SK-N-MC (cell line): ENCODE measurements around the gene NEDD9.

ENCODE experiments used
- EZH2 ChIP-seq: fragments of 200-600 bp; sonication (generic); IDR thresholded peaks from one replicate; pipeline ENCODE4 v1.6.1; 2017; ENCODE audit warnings: antibody characterized with exemption
- POLR2AphosphoS5 ChIP-seq: IDR thresholded peaks from 2 replicates; pipeline ENCODE4 v1.6.1; 2012; ENCODE audit warnings: mild to moderate bottlenecking, low read depth, low read length, borderline replicate concordance

- no peak for TF ChIP-seq POLR2AphosphoS5
- no peak for TF ChIP-seq EZH2
Measured at GRCh38 chr6:11214084-11214833, 18.2 kb downstream of the NEDD9 start.
